Right lobe of liver (tissue), 4 donors: ENCODE measurements around the gene MAP7.

ENCODE experiments used
- CTCF ChIP-seq, 4 donors: fragments of 200-600 bp in 3 of 4; fragments of 450-650 bp in 1 of 4; IDR thresholded peaks; one replicate each; pipeline versions ENCODE4 v1.5.1 to v1.8.0; 2016 to 2022; ENCODE audit warnings: antibody characterized with exemption in 4 of 4, mild to moderate bottlenecking in 2 of 4
- POLR2A ChIP-seq: fragments of 450-650 bp; IDR thresholded peaks from one replicate; pipeline ENCODE4 v1.6.1; 2017; ENCODE audit warnings: antibody characterized with exemption, mild to moderate bottlenecking
- donor health status: DM: no; HTN: no; CAD: no.
- donor health status: DM: no; HTN: no; CAD: no.
- donor health status: DM: no; HTN: yes; CAD: no.

- TF ChIP-seq CTCF (IDR thresholded peaks at IDR 0.05) = no peak
- TF ChIP-seq POLR2A = no peak
These were observed 104.1 kb downstream of the MAP7 start for GRCh38 chr6:136446145-136446544.
